GM18861 (cell line): ENCODE measurements around the gene ZBTB20.

Experiments used
- ATAC-seq: cut with Tn5 transposase; IDR thresholded peaks from one replicate; pipeline ENCODE4 v1.9.1; 2021; ENCODE audit not compliant: unreplicated experiment

Gene ZBTB20

DNA sequence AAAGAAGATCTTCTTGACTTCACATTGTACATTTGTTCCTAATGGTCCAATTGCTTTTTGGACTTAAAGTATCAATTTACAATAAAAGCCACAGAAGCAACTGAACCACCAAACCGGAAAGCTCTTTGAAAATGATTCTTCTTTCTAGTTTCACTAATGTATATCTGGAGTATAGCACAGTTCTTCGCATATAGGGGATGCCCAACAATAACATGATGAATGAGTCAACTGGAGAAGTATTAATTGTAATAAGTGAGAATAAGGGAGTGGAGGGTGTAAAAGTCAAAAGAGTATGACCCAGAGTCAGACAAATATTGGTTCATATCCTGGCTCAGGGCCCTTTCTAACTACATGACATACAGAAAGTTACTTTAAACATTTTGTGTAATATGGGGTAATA, 425.2 kb downstream of the ZBTB20 start:
- ATAC-seq = no peak

DNA sequence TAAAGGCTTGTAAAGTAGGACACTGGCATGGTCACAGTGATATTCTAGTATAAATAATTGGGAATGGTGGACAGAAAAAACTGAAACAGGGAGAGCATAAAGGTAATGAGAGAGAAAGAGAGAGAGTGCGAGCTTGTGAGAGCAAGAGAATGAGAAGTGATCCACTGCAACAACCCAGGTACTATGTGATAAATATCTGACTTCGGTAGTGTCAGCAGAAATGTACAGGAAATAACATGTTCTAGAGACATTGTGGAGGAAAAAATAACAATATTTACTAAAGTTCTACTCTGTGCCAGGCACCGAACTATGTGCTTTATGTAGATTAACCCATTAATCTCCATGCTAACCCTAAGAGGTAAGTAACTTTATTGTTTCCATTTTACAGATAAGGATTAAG, 425.9 kb downstream of the ZBTB20 start:
- no peak for ATAC-seq

DNA sequence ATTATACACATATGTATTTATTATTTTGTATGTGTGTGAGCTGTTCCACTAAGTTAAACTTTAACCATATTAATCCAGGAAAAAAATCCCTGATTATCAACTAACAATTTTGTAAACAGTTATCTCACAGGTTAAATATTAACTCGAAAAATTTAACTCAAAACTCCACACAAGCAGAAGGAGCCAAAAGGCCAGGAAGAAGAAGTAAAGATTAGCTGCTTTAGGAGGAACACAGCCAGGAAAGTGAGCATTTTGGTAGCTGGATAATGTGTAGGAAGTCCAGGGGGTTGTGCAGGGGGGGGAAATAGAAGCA, 428.2 kb downstream of the ZBTB20 start:
- no peak for ATAC-seq

DNA sequence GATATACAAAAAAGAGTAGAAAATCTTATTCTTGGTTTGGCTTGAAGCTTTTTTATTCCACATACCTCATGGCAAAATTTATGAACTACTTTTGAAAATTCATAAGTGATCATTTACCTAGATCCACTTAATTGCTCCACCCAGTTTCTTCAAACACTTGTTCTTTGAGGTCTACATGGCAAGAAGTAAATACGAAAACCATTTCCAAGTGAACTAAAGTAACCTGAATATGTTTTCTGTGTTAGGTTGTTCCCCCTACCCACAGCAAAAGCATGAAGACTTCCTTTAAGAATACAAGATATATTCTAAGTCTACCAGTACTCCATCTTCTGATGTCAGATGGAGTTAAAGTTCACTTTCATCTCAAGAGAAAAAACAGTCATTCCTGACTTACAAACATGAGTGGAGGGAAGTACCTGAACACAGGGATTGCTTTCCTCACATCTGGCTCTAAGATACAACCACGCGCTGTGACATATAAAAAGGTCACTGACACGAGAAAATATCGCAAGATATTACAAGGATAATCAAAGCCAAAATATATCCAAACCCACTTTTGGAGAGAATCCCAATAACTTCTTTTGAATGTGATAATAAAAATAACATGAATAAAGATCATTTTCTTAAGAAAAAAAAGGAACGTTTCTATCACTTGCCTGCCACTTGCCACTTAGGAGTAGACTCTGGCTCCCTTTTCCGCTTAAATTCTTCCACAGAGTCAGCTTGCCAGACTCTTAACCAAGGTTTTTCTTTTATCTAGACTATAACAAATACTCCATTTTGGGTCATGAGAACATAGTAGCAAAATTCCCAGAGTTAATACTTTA, 428.8 kb downstream of the ZBTB20 start:
- no peak for ATAC-seq

DNA sequence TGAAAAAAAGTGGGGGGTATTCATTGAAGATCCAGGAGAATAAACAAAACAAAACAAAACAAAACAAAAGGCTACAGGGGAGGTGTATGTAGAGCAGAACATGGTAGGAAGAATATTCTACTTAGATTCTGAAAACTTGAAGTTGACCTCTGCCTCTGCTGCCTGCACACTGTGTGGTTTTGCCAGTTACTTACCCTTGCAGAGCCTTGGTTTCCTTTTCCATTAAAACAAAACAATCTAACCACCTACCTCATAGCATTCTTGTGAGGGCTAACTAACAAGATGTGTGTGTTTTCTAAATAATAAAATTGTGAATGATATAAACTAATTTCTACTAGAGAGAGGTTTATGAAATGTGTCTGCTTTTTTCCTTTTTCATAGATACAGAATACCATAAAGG, 430.2 kb downstream of the ZBTB20 start:
- no peak for ATAC-seq

DNA sequence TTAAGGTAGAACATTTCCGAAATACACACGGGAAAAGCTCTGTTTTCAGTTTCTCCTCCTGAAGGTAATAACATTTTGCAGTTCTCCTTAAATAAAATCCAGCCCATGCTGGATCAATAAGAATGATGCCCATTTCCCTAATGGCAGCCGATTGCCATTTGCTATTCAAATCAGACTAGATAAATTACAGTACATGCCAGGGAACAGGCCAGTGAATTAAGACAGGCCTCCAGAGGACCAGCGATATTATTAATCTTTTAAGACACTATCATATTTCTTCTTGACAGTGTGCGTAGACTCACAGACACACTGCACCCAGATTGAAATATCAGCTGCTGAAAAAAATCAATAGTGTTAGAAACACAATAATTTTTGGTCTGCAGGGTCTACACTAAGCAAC, 431.0 kb downstream of the ZBTB20 start:
- ATAC-seq = no peak

DNA sequence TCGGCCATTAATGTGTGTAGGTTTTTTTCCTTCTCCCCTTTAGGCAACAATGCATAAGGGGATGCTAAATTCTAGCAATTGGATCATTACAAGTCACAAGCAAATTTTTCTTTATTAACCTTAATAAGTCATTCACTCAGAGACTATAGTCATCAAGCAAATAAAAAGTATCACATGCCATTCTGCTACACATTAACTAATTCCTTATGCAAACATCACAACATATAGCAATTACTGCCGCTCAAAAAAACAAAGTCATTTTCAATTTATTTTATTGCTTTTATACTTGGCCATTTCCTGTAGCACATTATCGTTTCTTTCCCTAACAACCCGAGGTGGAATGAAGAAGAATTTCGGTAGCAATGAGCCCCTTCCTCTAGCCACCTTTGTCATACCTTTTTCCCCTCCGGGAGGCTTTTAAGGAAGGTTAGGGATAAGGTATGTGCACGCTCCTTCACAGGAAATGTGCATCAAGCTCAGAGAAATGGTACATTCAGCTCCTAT, 432.1 kb downstream of the ZBTB20 start:
- ATAC-seq = no peak

DNA sequence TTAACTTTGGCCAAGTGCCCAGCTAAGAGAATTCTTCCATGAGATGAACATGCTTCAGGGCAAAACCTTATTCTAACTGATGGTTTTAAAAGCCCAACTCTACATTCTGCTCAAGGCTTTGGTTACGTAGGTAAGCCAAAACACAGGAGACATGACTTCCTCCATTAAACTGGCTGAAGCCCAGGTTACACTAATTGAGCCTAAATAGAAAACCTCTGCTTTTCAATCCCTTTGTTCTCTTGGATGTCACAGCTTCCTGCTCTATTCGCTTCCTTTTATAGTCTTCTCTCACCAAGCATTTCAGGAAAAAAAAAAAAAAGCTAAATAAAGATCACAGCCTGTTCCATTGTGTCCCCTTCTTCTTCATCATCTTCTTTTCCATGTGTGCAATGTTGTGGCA, 432.9 kb downstream of the ZBTB20 start:
- ATAC-seq = no peak

DNA sequence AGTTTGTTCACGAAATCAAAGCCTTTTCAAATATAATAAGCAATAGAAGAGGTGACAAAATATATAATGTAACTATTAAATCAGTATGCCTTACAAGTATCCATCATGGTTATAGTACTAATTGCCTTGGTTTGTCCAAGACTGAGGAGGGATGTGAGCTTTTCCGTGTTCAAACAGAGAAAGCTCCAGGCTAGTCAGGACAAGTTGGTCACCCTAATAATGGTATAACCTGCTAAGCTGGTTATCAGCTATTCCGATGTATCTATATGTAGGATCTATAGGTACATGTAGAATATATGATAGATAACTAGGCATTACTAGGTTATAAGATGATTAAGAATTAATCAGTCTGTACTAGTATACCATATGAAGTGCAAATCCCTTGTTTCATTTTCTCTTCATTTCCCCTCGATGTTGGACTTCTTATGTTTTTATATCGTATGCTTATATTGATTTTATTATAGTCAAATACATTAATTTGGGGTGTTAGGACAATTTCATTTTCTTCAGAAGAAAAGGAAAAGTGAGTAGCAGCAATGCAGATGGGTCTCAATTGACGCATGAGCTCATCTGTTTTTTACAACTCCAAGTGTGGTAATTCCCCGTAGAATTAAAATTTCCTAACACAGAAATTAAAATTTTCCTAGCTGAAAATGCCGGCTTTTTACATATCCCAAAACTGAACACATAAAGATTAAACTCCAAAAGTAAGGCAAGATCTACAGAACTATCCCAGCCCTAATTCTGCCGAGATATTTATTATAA, 434.2 kb downstream of the ZBTB20 start:
- no peak for ATAC-seq

DNA sequence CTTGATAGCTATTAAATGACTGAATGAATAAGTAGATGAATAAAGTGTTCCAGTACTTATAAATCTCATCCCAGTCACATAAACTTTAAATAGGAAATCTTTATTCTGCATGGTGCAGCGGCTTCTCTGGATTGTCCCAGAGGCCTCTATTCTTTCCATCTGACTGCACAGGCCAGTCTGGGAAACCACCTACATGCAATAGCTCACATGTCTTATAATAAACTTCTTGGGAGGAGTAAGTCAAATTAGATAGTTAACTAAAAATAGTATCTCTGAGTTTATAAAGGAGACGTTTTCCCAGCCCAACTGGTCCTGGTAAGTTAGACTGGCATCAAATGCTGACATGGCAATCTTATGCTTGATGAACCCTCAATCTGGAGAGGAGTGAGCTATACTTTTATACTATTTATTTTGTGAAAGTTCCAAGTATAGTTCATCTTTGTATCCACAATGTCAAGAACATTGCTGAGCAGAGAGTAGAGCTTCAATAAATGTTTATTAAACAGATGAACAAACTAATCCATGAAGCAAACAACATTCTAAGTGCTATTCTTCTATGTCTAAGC, 435.7 kb downstream of the ZBTB20 start:
- ATAC-seq = no peak

DNA sequence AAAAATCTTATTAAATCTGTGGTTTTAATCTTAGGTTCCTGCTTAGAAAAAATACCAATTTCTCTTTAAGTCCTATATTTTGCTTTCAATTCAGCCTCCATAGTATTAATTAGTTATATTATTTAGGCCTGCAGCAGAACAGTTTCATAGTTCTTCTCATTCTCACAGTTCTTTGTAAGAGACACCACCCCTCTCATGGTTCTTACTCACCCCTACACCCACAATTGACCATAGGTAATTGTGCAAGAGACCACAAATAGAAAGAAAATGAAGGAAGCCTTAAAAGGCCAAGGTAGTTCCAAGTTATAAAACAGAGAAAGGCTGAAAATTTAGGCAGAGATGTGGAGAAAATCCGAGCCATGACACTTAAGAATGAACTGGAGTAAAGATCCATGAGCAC, 438.0 kb downstream of the ZBTB20 start:
- ATAC-seq = no peak

DNA sequence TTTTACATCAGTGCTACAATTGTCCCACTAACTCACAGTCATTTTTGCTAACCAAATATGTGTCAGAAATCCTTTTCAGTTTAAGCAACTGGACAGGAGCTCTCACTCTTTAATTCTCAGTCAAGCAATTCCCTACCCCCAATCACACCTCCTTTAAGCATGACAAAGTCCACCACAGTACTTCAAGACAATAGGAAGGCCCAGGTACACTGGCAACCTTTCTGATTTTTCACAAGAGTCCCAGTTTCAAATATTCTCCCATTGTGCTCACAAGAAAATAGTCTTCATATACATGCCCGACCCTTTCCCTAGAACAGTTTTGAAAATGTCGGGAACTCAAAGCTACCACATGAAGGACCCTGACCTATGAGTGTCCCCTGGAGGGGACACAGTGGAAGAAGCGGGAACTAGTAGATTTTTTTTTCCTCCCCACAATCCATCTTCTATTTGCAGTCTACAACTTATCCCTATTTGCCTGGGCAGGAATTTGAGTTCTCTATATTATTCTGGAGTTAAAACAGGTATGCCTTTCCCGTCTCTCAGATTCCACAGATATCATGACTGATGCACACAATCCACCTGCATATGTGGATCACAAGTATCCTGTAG, 439.7 kb downstream of the ZBTB20 start:
- no peak for ATAC-seq

DNA sequence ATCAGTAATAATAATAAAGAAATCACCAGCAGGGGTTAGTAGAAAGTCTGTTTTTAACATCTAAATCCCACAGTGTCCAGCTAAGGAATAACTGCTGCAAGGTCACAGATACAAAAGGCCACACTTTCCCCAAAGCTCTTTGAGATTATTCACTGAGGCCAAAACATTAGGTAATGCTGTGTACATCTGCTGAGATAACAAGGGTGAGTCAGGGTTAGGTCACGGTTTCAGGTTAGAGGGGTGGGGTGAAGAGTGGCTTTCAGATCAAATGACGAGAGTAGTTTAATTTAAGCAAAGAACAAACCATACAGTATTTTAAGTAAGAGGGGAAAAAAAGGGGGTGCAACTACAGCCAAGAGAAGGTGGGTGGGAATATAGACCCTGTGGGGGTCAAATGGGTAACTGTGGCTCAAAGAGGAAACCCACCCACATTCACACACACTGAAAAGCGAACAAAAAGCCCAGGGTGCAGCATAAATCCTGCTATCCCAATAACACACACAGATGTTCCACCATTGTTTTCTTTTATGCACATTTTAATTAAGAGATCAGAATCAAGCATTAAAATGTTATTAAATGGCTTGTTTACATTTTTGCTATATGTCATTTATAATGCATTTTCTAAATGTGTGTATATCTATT, 440.4 kb downstream of the ZBTB20 start:
- ATAC-seq = peak; percentile 66

DNA sequence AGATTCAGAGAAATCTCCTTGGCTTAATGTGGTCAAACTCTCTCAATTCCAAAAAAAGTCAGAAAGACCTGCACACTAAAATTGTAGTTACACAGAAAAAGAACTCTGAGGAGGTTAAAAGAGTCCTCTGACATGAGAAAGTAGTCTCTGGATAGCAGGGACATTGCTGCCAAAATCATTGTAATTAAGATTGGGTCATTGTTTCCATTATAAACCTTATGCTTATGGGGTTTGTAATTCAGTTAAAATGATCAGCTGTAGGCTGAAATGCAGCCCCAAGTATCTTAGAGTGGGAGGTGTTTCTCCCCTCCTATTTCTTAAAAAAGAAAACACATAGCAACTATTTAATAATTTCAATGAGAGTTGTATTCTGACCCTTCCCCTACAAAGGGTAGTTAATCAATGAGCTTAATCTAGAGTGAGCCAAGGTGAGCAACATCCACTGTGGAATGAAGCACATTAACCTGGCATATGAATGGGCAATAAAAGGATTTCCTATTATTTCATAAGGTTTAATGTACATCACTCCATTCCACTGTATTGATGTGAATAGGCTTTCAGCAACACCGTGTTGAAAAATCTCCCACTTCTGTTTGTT, 446.4 kb downstream of the ZBTB20 start:
- no peak for ATAC-seq

DNA sequence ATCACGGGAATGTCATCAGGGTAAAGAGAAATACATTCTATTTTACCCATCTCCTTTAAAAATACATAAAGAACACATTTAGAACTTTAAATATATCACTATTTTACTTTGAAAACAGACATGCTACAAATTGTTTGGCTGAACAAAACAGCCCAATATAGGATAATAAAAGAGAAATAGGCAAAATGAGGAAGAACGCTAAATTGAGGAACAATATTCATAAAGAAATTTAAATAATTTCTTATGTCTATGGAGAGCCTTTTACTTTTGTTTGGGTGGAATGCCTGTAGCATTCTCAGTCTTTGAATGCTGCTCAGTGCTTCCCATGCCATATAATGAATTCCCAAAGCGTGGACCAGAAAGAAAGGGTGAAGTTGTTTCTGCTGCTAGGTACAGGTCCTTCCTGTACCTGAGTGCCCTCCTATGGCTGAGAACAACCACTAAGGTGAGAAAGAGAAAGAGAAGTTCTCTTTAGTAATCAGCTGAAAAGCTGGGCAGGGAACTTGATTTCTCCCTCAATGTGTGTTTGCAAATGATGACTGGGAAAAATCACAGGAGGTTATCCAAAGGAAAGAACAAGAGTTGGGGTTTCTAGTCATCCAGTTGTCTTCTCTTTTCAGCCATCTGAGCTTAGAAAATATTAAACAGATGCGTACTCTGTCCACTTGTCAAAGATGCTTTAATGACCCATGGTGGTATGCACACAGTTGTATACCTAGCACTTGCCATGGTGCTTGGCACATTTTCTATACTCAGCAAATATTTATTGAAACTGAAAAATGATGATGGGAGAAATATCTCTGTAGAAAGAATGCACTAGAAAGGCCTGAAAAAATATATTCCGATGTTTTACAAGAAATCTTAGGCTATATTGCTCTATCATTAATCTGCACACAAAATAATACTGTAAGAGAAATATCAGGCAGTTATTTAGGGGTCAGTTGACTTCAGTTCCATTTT, 448.7 kb downstream of the ZBTB20 start:
- ATAC-seq = no peak

DNA sequence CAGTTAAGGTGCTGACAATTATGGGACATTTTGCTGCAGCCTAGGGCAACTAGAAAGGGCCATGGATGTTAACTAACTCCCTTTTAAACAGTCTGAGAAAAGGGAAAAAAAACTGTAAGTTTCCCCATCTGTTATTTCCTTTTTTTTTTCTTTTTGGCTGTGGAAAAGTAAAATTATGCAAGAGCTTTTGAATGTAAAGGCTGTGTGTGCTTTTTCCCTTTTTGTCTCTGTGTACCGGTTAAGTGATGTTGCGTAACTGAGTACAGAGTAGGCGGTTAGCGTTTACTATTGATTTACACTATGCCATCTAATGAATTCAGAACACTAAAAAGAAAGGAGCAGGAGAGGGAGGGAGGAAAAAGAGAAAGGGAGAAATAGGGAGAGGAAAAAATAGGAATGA, 449.7 kb downstream of the ZBTB20 start:
- no peak for ATAC-seq

DNA sequence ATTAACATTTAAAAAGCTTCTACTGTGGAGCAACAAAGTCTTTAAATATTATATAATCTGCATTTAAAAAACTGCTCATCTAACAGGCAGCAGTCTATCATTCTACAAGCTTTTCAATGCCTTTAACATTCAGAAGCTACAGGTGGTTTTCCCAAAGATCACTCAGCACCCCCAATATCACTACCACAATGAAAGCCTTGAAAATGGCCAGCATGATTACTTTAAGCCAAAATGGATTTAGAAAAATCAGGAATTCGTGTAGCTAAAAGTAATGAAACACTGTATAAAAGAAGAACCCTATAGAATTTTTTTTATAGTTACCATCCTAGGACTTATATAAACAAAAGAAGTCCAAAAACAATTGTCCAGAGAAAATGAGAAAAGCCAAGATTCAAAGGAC, 452.8 kb downstream of the ZBTB20 start:
- ATAC-seq = no peak

DNA sequence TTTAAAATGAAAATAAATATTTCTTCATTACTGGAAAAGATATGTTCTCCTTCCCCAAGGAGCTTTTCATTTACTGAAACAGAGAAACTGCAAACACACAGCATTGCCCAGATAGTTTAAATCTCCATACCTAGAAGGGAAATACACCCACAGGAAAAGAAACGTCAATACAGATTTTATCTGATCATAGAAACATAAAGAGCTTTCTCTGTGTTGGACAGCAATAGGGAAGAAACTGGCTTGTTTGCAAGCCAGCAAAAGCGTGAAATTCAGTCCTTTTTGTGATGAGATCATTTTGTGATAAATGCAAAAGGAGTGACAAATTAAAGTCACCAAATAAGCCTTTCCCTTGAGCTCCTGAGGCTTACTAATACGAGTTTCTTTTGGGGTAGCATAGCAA, 455.2 kb downstream of the ZBTB20 start:
- no peak for ATAC-seq

DNA sequence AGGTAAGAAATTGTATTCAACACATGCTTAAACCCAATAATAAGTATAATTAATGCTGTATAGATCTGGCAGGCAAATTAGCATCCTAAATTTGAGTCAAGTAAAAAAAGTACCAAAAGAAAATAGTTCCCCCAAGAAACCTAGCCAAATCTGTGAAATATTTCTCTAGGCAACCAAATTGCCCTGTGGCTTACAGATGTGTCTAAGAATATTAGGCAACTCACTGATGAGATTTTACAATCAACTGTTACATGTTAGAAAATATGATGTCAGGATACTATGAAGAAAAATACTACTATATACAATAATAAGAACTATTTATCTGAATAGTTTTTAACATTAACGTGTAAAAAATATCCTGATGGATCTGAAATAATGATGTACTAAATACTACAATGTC, 456.2 kb downstream of the ZBTB20 start:
- no peak for ATAC-seq

DNA sequence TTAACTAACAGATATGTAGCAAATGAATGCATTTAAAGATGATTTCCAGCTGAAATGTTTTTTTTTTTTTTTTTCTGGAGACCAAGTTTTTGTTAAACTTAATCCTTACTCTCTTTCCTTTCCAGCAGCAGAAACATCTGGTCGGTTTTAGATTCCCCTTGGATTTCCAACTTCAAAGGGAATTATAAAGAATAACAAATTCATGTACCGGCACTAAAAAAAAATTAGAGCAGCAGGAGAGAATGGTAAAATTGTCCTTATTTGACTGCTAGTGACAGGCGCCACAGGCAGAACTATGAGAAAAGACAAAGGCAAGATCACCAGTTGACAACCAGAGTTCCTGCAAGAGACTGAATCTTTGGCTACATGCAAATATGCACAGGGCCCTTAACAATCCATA, 459.9 kb downstream of the ZBTB20 start:
- ATAC-seq = no peak
